Esophagus (tissue), 2 donors: ENCODE data around the gene OBSCN. TPM values are rescaled to one million over a fixed set of nuclear protein-coding genes. Genes with fewer than 3 reads are reported as not detected.
"Not testable (repeated sequence)": the region's sequence is repeated elsewhere in the genome, so short reads cannot be mapped to it uniquely, and the experiment has no call there.

Experiments
- H3K27ac ChIP-seq, 2 donors: one replicate each; pipeline ENCODE4 v1.5.1; 2013; ENCODE audit warnings: low read depth in 2 of 2, mild to moderate bottlenecking in 2 of 2, inconsistent platforms in 1 of 2, low read length in 1 of 2, moderate library complexity in 1 of 2
- H3K27me3 ChIP-seq, 2 donors: one replicate each; pipeline ENCODE4 v1.6.1; 2013; ENCODE audit warnings: low read length in 2 of 2, control low read depth in 1 of 2, mild to moderate bottlenecking in 1 of 2; ENCODE audit not compliant: insufficient read depth in 2 of 2, control insufficient read depth in 1 of 2
- H3K36me3 ChIP-seq, 2 donors: one replicate each; pipeline ENCODE4 v1.6.1; 2013; ENCODE audit warnings: low read length in 1 of 2; ENCODE audit not compliant: control insufficient read depth in 2 of 2, insufficient read depth in 2 of 2
- H3K4me1 ChIP-seq, 2 donors: one replicate each; pipeline ENCODE4 v1.6.1; 2013; ENCODE audit warnings: low read length in 1 of 2; ENCODE audit not compliant: control insufficient read depth in 2 of 2, insufficient read depth in 2 of 2
- H3K4me3 ChIP-seq, 2 donors: one replicate each; pipeline ENCODE4 v1.5.1; 2013; ENCODE audit warnings: low read length in 2 of 2, mild to moderate bottlenecking in 2 of 2, low read depth in 1 of 2, moderate library complexity in 1 of 2
- H3K9me3 ChIP-seq, 2 donors: one replicate each; pipeline ENCODE4 v1.6.1; 2013; ENCODE audit warnings: mild to moderate bottlenecking in 2 of 2, low read depth in 1 of 2, low read length in 1 of 2, moderate library complexity in 1 of 2; ENCODE audit not compliant: control insufficient read depth in 2 of 2, insufficient read depth in 1 of 2
- WGBS, 2 donors: extraction: QIAGEN DNeasy Blood & Tissue Kit; methylation state at CpG; one replicate each; pipeline ENCODE4 v1.1.7; 2013; 5-methylcytosine and 5-hydroxymethylcytosine counted together
- polyA plus RNA-seq, 2 donors: library from polyadenylated mRNA; stranded (reverse); fragments of 200-250 nt; gene quantifications; one replicate each; pipeline ENCODE4 v1.2.3, GENCODE V29; 2013
- donor health status: healthy with polysubstance abuse.
- donor health status: Bipolar disorder and iron deficiency.

The OBSCN gene
- polyA plus RNA-seq, 2 donors: 7.7 to 20.6 TPM

DNA sequence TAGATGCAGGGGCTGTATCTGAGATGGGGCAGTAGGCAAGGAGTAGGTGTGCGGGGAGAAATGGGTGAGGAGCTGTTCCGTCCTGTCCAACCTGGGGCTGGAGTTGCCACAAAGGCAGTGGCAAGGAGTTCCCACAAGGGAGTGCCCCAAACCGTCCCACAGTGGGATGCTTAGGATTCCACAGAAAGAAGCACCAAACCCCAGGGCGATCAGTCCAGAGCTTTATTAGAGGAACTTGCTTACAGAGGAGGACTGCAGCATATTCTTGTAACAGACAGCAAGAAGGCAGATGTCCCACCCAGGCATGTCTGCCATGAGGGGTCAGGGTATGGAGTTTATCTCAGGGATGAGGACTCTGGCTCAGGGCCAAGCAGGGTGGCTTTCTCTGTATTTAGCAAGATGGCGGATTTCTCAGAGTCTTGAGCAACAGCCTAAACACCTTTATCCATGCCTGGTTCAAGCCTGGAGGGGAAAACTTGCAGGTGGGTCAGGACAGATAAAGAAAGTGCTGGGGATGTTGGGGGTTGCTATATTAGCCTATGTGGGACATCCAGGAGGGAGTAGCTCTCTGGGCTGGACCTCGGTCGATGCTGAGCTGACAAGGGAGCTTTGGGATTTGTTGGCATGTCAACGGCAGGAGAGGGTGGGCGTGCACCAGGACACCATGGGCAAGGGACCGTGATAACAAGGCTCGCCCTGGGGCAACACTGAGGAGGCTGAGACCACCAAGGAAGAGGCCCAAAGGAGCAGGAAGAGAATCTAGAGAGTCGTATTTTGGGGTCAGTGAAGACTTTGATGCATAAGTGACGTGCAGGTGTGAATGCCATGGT lies 32.8 kb downstream of the OBSCN start:
- no peak overlapping the region for H3K27ac ChIP-seq
- WGBS, 2 donors: 89 to 91% methylated on average over 13 of the region's 13 CpGs
- H3K36me3 ChIP-seq: peaks cover 0 to 14% of the 10 kb centered on the region in 2 donors
- peaks cover 8 to 19% of the 10 kb centered on the region in 2 donors for H3K9me3 ChIP-seq
- no peak overlapping the region for H3K4me3 ChIP-seq
- no peaks in the 10 kb centered on the region for H3K4me1 ChIP-seq
- no peaks in the 10 kb centered on the region for H3K27me3 ChIP-seq

DNA sequence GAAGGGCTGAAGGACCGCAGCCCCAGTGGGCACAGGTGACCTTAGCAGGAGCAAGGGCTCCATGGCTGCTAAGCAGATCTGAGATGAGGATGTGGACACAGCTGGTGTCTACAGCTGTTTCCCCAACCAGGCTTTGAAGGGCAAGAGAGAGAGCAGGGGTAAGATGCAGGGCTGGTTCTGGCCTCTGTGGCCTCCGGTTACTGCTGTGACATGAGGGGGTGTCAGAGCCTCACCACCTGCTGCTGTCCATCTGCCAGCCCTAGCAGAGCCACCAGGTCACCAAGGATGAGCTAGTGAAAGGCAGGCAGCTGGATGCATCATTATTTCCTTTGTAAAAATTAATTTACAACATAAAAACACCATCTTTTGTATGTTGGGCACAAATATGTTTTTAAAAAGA lies 33.4 kb downstream of the OBSCN start:
- Histone ChIP-seq H3K27ac (no peak overlapping the region), H3K9me3 (peaks cover 8 to 19% of the 10 kb centered on the region in 2 donors), H3K4me3 (no peak overlapping the region), H3K27me3 (no peaks in the 10 kb centered on the region), H3K36me3 (peaks cover 0 to 14% of the 10 kb centered on the region in 2 donors), H3K4me1 (no peaks in the 10 kb centered on the region)
- WGBS, 2 donors: 95 to 98% methylated on average over 2 of the region's 2 CpGs

DNA sequence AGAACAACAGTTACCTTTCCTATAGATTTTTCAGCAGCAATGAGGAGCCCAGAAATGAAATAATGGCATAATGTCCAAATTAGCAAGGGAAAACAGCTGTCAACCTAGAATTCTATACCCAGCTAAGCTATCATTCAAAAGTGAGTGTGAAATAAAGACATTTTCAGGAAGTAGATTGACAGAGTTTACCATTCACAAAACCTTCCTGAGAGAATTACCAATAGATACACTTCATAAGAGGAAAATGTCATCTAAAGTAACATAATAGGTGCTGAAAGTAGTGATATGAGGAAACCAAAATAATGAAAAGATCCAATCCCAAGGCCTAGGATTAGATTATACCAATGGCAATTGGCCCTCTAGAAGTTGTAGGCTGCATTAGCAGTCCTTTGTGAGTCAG lies 34.6 kb downstream of the OBSCN start:
- Histone ChIP-seq H3K36me3 (peaks cover 0 to 20% of the 10 kb centered on the region in 2 donors), H3K4me3 (no peak overlapping the region), H3K27ac (no peak overlapping the region), H3K9me3 (peaks cover 11 to 26% of the 10 kb centered on the region in 2 donors), H3K27me3 (no peaks in the 10 kb centered on the region), H3K4me1 (no peaks in the 10 kb centered on the region)

DNA sequence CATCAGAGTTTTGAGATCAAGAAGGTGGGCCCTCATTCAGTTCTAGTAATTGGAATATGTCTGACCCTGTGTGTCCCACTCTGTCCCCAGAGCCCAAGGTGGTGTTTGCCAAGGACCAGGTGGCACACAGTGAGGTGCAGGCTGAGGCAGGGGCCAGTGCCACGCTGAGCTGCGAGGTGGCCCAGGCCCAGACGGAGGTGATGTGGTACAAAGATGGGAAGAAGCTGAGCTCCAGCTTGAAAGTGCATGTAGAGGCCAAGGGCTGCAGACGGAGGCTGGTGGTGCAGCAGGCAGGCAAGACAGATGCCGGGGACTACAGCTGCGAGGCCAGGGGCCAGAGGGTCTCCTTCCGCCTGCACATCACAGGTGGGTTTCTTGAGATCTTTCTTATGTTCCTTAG lies 35.2 kb downstream of the OBSCN start:
- H3K9me3 ChIP-seq: peaks cover 11 to 26% of the 10 kb centered on the region in 2 donors
- WGBS, 2 donors: 97 to 99% methylated on average over 7 of the region's 7 CpGs
- no peak overlapping the region for H3K27ac ChIP-seq
- H3K4me1 ChIP-seq: no peaks in the 10 kb centered on the region
- H3K36me3 ChIP-seq: peaks cover 0 to 20% of the 10 kb centered on the region in 2 donors
- H3K27me3 ChIP-seq: no peaks in the 10 kb centered on the region
- H3K4me3 ChIP-seq: no peak overlapping the region

DNA sequence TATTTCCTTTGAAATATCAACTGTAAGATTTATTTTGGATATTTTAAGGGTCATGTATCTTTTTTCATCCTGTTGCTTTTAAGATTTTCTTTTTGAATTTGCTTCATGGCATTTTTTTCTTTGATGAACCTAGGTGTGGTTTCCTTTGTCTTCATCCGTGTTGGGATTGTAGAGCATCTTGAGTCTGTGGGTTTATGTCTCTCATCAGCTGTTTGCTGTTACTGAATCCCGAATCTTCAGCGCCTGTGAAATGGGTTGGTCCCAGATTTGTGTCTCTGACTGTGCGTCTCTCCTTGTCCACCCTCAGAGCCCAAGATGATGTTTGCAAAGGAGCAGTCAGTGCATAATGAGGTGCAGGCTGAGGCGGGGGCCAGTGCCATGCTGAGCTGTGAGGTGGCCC lies 36.1 kb downstream of the OBSCN start:
- not testable (repeated sequence) for H3K4me1 ChIP-seq, H3K4me3 ChIP-seq, H3K27ac ChIP-seq, H3K27me3 ChIP-seq
- peaks cover 0 to 17% of the 10 kb centered on the region in 2 donors for H3K36me3 ChIP-seq
- H3K9me3 ChIP-seq: peaks cover 11 to 26% of the 10 kb centered on the region in 2 donors
- 76 to 91% methylated on average over 5 of the region's 5 CpGs for WGBS, 2 donors

DNA sequence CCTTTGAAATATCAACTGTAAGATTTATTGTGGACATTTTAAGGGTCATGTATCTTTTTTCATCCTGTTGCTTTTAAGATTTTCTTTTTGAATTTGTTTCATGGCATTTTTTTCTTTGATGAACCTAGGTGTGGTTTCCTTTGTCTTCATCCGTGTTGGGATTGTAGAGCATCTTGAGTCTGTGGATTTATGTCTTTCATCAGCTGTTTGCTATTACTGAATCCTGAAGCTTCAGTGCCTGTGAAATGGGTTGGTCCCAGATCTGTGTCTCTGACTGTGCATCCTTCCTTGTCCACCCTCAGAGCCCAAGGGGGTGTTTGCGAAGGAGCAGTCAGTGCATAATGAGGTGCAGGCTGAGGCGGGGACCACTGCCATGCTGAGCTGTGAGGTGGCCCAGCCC lies 37.3 kb downstream of the OBSCN start:
- no peak overlapping the region for H3K4me3 ChIP-seq
- WGBS, 2 donors: 82 to 85% methylated on average over 3 of the region's 3 CpGs
- peaks cover 0 to 17% of the 10 kb centered on the region in 2 donors for H3K36me3 ChIP-seq
- H3K27me3 ChIP-seq: no peaks in the 10 kb centered on the region
- no peaks in the 10 kb centered on the region for H3K4me1 ChIP-seq
- peaks cover 11 to 26% of the 10 kb centered on the region in 2 donors for H3K9me3 ChIP-seq
- H3K27ac ChIP-seq: no peak overlapping the region

DNA sequence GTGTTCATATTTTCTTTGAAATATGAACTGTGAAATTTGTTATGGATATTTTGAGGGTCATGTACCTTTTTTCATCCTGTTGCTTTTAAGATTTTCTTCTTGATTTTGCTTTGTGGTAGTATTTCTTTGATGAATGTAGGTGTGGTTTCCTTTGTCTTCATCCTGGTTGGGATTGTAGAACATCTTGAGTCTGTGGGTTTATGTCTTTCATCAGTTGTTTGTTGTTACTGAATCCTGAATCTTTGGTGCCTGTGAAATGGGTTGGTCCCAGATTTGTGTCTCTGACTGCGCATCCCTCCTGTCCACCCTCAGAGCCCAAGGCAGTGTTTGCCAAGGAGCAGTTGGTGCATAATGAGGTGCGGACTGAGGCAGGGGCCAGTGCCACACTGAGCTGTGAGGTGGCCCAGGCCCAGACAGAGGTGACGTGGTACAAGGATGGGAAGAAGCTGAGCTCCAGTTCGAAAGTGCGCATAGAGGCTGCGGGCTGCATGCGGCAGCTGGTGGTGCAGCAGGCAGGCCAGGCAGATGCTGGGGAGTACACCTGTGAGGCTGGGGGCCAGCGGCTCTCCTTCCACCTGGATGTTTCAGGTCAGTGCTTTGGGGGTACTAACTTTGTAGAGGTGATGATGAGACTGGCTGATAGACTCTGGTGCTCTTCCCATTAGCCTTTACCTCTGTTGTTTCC lies 38.5 kb downstream of the OBSCN start:
- Histone ChIP-seq H3K4me3 (no peak overlapping the region), H3K27me3 (no peaks in the 10 kb centered on the region), H3K4me1 (no peaks in the 10 kb centered on the region), H3K9me3 (peaks cover 11 to 20% of the 10 kb centered on the region in 2 donors), H3K27ac (no peak overlapping the region), H3K36me3 (peaks cover 0 to 19% of the 10 kb centered on the region in 2 donors)
- 97% methylated on average over 8 of the region's 8 CpGs for WGBS, 2 donors

DNA sequence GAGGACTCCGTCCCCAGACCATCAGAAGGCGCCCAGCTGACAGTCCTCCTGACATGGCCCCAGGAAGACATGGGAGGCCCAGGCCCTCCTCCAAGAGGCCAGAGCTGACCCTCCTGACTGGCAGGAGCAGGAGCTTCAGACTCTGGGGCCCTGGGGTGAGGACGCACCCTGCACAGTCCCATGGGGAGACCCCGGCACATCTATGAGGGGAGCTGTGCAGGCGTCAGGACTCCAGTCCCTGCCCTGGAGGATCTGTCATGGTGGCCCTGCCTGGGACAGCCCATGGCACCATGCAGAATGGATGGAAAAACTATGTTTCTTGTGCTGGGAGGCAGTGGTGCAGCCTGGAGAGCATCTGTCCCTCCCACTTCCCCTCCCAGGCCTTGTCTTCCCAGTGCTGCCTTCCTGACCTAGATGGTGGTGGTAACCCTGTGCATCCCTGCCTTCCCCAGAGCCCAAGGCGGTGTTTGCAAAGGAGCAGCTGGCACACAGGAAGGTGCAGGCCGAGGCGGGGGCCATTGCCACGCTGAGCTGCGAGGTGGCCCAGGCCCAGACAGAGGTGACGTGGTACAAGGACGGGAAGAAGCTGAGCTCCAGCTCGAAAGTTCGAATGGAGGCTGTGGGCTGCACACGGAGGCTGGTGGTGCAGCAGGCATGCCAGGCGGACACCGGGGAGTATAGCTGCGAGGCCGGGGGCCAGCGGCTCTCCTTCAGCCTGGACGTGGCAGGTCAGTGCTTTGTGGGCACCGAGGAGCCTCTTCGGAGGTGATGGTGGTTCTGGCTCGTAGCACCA lies 41.9 kb downstream of the OBSCN start:
- Histone ChIP-seq H3K27ac (no peak overlapping the region), H3K4me1 (no peaks in the 10 kb centered on the region), H3K27me3 (no peaks in the 10 kb centered on the region), H3K9me3 (peaks cover 3 to 11% of the 10 kb centered on the region in 2 donors), H3K36me3 (peaks cover 0 to 13% of the 10 kb centered on the region in 2 donors), H3K4me3 (no peak overlapping the region)
- 96% methylated on average over 23 to 24 of the region's 24 CpGs for WGBS, 2 donors

DNA sequence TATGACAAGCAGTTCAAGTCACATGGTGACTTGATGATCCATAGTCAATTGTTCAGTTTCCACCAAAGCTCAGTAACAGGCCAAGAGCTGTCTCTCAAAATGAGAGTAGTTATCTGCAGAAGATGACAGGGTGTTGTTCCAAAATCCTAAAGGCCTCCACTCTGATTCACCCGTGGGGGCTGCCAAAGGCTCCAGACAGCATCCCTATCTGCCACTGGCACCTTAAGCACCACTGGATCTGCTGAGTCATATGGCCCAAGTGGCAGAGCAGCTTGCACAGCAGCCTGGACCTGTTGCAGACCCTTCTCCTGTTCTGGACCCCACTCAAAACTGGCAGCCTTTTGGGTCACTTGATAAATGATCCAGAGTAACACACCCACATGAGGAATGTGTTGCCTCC lies 44.6 kb downstream of the OBSCN start:
- H3K4me3 ChIP-seq, H3K4me1 ChIP-seq, H3K27me3 ChIP-seq, H3K27ac ChIP-seq, H3K9me3 ChIP-seq: not testable (repeated sequence)
- peaks cover 0 to 11% of the 10 kb centered on the region in 2 donors for H3K36me3 ChIP-seq
- 62 to 67% methylated on average over 1 of the region's 1 CpG for WGBS, 2 donors
